GM13976 (cell line): ENCODE results near the gene EFNA1.

Source experiments
- DNase-seq: peaks from one replicate; pipeline ENCODE4 v3.0.0; 2012; ENCODE audit warnings: low spot score
- in situ Hi-C: fragments of 300-500 bp; cut with MboI; formaldehyde crosslinking; loops from one replicate; pipeline ENCODE4 v1.12.0; 2022; ENCODE audit warnings: low sequenced_read_pairs, mixed read lengths, inconsistent platforms; ENCODE audit not compliant: unreplicated experiment
- TF ChIP-seq, protein P1 (sequence below): IDR thresholded peaks from 2 replicates; pipeline ENCODE4 v1.5.1; 2012; ENCODE audit warnings: borderline replicate concordance, mild to moderate bottlenecking; ENCODE audit not compliant: insufficient read depth; ENCODE audit errors: extremely low read depth, missing control alignments, control extremely low read depth

EFNA1 gene, protein sequence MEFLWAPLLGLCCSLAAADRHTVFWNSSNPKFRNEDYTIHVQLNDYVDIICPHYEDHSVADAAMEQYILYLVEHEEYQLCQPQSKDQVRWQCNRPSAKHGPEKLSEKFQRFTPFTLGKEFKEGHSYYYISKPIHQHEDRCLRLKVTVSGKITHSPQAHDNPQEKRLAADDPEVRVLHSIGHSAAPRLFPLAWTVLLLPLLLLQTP

DNA sequence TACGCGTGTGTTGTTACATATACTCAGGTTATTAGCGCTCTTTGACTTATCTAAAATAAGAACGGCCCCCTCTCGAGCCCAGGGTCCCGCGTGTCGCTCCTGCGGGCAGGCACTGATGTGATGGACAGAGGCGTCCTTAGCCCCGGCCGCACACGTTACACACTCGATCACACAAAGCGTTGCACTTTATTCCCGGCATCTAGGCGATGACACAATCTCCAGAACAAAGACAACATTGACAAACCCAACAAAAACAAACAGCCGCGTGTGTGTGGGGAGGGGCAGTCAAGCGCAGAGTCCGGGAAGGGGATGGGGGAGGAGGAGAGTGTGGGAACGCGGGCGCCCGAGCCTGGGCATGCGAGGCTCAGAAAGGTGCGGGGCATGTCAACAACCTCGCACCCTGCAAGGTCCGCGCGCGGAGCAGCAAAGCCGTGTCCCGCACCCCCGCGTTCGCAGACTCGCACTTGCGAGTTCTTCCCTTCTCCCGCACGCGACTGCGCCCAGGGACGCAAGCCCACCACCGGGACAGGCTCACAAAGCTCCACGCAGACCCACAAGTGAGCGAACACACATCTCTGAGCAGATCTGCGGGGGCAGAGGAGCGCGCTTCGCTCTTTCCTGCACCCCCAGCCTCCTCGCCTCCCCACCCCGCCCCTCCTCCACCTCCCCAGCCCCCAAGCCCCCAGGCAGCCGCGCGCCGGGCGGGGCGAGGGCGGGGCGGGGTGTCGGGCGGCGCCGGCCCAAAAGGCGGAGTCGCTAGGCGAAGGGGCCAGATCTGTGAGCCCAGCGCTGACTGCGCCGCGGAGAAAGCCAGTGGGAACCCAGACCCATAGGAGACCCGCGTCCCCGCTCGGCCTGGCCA is at the start of gene EFNA1:
EFNA1 (plus strand) TSS at position 772 of the 862 bp plus-strand sequence. CDS start 102 bp downstream, outside the sequence.
- TF ChIP-seq, protein P1, sequence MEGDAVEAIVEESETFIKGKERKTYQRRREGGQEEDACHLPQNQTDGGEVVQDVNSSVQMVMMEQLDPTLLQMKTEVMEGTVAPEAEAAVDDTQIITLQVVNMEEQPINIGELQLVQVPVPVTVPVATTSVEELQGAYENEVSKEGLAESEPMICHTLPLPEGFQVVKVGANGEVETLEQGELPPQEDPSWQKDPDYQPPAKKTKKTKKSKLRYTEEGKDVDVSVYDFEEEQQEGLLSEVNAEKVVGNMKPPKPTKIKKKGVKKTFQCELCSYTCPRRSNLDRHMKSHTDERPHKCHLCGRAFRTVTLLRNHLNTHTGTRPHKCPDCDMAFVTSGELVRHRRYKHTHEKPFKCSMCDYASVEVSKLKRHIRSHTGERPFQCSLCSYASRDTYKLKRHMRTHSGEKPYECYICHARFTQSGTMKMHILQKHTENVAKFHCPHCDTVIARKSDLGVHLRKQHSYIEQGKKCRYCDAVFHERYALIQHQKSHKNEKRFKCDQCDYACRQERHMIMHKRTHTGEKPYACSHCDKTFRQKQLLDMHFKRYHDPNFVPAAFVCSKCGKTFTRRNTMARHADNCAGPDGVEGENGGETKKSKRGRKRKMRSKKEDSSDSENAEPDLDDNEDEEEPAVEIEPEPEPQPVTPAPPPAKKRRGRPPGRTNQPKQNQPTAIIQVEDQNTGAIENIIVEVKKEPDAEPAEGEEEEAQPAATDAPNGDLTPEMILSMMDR, result no peak
- in situ Hi-C loops, result no loop called here
- DNase-seq, result peak; percentile 67

DNA sequence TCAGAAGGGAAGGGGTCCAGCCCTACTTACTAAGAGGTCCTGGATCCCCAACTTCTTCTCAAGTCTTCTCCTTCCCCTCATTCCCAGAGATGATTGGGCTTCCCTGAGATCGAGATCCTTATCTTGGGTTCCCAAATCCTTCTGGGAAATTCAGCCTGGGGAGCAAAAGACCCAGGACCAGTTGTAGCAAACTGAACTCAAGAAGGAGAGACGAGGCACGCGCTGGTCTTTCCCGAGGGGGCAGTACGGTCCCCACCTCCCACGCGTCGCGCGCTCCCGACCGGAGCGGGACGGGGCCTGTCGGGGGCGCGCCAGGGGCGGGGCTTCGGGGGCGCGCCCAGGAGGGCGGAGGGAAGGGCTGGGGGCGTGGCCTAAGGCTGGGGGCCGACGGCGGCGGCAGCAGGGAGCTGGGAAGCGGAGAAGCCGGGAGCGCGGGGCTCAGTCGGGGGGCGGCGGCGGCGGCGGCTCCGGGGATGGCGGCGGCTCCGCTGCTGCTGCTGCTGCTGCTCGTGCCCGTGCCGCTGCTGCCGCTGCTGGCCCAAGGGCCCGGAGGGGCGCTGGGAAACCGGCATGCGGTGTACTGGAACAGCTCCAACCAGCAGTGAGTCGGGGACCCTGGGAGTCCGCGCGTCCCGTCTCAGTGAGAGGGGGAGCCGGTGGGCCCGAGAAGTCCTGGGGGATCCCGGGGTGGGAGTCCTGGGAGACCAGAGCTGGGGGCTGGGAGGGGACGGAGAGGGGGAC is 49.0 kb upstream of the EFNA1 start, which contains the start of gene EFNA3:
EFNA3 (plus strand) TSS at position 369 of the 741 bp plus-strand sequence; CDS start at position 474, 105 bp downstream.
- TF ChIP-seq, protein P1, result no peak
- DNase-seq, result peak; percentile 91
- in situ Hi-C loops, result no loop called here

DNA sequence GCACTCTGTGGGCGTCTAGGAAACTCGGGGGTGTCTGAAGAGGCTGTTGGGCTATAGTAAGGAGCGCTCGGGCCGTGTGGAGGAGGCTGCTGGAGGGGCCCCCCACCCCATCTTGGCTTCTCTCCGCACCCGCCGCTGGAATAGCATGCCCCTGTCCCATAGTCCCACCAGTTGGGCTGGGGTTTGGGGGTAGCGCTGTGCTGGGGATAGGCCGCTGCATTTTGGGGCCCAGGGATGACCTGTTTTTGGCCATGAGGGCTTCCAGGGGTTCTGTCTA is 48.5 kb upstream of the EFNA1 start:
- in situ Hi-C loops, result no loop called here
- no peak for DNase-seq
- TF ChIP-seq, protein P1, result no peak

DNA sequence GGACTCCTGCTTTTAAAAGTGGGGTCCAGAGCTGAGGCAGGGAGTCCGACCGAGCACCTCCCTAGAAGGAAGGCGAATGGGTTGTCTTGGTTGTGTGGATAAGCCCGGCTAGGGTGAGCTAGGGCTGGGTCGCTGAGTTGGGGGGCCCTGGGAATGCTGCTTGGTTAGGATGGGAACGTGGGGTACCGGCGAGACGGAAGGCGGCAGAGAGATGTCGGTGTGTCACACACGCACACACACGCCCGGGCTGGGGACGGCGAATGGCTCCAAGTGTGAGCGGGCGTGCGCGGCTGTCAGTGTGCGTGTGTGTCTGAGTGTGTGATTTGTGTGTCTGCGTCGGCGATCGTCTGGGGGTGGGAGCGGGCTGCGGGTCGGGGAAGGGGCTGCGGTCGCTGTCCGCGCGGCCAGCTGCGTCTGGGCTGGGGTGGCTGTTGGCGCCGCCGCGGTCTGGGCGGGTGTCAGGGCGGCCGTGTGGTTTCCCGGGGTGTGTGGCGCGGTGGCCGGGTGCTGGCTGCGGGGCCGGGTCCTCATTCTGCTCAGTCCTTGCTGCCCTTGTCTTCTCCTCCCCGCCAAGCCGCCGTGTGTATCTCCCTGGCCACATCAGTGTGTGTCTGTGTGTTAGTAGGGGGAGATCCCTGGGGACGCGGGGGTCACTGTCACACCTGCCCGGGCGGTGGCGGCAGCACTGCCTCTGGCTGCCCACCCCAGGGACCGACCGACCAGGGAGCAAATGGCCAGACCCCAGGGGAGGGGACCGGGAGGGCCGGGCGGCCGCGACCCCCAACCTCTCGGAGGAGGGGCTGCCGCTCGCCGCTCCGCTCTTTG is 48.0 kb upstream of the EFNA1 start:
- in situ Hi-C loops, result no loop called here
- TF ChIP-seq, protein P1, result no peak
- no peak for DNase-seq

DNA sequence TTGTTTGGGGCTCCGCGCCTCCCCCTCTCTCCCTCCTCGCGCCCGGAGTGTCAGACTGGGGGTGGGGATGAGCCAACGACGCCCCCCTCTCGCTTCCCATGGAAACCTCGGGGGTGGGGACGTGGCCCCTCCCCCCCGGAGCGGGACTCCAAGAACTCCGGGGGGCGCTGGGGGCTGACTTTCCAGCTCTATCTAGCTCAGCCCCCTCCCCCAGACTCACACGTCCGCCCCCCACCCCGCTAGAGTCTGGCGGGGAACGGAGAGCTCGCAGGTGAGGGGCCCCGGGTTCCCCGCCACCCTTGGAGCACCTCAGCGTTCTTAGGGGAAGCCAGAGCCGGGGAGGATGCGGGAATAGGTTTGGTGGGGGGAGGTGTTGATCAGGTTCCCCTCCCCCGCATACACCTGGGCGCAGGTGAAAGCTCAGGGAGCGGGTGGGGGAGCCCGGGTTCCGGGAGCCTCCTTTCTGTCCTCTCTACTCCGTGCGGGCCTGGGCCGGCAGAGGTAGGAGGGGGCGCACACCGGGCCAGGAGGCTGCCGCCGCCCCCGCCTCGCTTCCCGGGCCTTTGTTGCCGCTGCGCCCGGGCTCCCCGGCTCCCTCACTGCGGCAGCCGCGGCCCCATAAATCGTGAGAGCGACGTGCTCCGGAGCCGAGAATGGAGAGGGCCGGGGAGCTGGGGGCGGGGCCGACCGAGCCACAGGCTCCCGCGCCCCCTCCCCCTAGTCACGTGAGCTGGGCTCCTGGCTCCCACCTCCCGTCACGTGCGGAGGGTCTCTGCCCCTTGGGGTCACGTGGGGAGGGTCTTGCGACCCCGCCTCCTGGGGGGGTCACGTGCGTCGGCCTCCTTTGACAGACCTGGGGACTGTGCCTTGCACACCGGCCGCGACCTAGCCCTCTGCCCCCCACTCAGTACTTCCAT is 47.1 kb upstream of the EFNA1 start:
- TF ChIP-seq, protein P1, result no peak
- DNase-seq, result no peak
- in situ Hi-C loops, result no loop called here
